Cerebellar nuclear complex (tissue), 1 donor: ENCODE results near the gene LAMB3.

ENCODE experiments used
- DNase-seq, 2 experiments: peaks; one replicate each; lab custom pipeline; 2025; lab: John Stamatoyannopoulos, UW

LAMB3 gene

DNA sequence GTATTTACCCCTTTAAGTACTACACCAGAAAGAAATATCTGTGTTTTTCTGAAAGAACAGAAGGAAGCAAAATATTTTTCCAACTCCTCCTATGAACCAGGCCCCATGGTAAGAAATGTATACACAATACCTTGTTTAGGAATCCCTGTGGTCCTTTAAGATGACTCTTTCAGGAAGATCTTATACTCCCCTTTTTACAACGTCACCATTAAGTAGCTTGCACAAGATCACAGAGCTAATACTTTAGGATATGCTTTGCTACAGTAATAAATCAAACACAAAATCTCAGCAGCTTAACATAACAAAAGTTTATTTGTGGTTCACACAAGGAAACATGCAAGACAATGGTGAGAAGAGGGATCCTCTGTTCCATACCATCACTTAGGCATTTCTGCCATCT lies 8.8 kb upstream of the LAMB3 start:
- no peak for DNase-seq

DNA sequence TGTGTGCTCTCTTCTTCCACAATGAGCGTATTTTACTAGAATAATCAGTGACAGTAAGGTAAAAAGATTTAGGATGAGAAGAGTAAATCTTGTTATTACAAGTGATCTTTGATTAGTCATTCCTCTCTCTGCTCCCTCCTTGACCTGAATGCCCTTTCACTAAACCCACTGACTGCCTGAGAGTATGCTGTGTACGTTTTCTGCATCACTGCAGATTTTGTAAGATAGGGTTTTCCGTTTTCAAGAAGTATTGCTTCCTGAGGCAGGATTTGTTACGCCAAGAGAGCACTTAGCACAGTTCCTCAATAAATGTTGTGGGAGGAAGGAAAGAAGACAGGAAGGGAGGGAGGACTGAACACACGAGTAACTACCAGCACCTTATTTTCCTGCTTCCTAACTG lies 7.7 kb upstream of the LAMB3 start:
- DNase-seq, result no peak

DNA sequence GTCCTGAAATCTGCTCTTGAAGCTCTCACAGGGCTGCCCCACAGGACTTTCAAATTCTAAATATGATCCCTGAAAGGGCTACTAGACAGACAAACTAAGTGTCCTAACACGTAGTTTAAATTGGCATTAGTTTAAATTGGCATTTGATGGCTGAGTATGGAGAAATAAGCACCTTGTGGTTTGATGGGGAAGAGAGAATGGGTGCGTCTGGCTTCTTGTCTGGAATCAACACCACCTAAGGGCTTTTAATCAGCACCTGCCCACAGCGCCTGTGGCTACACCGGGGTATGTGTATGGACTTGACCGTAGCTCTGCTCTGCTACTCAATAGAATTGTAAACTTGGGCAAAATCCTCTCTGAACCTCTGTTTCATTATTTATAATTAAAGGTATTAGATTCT lies 5.7 kb upstream of the LAMB3 start:
- DNase-seq, result no peak

DNA sequence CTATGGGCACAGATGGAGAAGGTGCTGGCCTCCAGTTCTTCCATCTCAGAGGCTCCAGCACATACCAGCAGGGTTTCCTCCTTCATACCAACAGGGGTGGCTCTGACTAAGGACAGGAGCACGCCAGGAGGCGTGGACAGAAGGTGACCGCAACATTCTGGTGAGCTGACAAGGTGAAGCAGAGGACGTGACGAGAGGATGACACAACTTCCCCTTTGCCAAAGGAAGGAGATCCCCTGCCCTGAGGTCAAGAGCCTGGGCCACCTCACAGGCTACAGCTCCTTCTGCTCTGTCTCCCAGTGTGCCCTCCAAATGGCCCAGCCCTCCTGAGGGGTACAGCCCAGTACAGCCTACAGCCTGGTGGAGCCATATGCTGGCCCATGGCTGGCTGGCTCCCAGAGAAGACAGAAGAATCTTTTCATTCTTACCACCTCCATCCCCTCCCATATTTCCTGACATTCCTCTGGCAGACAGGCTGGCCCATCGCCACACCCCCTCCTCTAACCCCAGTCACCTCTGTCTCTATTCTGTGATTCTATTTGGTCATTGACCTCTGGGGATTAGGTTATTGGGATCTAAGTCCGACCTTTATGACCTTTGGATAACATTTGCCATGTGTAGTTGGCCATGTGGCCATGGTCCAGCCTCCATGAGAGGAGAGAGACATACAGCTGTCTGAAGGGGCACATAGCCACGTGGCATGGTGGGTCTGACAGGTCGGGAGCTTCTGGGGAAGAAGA lies 5.1 kb upstream of the LAMB3 start:
- no peak for DNase-seq

DNA sequence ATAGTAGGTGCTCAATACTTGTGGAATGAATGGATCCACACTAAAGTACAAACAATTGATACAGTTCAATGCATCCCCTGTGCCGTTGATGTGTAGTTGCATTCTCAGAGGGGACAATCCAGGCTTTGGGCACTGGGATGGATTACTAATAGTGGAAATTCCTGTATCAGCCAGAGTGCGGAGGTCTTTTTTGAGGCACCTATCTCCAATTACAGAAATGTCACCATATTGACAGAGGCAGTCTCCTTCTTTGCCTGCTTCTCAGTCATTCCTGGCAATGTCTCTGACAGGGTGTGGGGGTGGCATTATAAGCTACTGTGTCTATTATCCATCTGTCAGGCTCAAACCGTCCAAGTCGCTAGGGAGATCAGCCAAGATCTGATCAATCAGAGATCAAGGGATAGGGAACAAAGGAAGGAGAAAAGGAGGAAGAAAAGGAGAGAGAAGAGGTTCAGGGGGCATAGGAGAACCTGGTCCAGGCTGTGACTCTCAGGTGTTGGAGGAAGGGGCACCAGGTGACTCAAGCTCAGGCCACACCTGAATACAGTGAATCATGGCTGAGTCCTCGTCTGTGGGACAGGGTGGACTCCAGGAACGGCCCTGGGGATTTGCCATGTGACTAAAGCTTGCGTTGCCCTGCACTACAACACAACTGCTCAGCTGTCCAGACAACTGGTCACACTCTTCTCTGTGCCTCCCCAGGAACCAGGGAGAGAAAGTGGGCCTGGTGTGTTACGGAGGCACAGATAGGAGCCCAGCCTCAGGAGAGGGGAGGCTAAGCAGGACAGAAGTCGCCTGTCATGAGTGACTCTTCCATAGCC lies 3.4 kb upstream of the LAMB3 start:
- DNase-seq, result no peak

DNA sequence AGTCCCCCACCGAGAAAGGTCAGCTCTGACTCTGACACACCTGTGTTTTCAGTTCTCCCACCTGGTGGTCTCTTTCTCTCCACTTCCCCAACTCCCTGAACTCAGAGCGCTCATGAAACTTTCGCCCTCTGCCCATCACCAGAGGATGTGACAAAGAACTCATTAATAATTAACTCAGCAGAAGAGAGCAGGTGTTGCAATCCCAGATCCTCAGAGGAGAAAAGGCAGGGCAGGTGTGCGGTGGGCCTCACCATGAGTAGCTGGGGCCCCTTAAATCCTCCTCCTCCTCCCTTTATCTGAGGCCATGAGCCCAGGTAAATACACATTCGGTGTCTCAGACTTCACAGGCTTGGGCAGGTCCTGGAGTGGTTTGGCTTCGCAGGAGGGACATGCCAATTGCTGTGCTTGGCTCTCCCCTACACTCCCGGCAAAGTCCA lies 1.7 kb upstream of the LAMB3 start:
- no peak for DNase-seq

DNA sequence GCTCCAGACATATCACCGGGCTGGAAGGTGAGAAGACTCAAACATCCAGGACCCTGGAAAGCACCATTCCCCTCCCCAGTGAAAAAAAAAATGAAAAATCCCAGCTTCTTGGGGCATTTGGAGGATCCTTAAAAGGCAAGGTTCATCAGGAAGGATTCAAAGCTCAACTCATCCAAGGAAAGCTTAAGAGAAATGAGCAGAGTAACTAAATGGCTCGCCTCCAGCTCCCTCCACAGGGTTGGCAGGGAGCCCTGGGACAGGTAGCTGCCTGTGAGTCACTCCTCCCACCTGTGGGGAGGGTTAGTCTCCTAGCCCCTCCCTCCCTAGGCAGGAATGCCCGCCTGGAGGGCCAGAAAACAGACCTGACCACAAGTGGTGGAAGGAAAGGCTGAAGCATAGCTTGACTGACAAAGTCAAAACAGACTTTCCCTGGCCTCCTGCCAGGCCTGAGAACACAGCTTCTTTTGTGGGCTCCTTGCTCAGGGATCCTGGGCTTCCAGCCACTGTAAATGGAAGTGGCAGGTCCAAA lies 712 bp upstream of the LAMB3 start:
- DNase-seq, result no peak

DNA sequence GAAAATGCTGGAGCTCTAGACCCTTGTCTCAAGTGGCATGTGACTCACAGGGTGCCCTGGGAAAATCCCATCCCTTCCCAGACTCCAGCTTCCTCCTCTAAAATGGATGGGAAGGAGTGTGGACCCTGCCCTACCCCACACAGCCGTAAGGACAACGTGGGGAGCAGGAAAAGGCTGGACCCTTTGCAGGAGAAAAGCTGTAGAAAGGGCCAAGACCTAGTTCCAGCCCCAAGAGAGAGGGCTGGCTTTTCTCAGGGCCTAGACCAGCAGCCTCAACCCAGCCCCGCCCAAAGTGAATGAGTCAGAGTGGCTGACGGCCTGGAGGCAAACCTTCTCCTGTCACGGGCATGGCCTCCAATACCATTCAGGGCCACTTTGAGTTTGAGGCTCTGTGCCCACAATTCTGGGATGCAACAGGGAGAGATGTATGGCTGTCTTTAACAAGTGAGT lies 1.1 kb downstream of the LAMB3 start:
- DNase-seq, result no peak

DNA sequence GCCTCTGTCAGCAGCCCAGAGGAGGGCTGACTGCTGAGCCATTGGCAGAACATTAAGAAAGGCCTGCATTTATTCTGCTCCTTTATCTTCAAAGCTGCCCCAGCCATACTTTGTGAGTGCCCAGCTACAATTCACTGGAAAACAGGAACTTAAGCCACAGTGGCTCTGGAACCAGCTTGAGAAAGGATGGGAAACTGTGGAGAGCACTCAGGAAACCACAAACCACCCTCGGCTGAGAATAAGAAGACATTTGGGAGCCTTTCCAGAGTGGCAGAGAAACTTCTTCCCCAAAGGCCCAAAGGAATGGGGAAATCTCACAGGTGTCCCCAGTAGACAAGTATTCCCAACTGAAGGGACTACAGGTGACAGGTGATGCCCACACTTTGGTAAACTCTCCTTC lies 1.8 kb downstream of the LAMB3 start:
- DNase-seq, result no peak

DNA sequence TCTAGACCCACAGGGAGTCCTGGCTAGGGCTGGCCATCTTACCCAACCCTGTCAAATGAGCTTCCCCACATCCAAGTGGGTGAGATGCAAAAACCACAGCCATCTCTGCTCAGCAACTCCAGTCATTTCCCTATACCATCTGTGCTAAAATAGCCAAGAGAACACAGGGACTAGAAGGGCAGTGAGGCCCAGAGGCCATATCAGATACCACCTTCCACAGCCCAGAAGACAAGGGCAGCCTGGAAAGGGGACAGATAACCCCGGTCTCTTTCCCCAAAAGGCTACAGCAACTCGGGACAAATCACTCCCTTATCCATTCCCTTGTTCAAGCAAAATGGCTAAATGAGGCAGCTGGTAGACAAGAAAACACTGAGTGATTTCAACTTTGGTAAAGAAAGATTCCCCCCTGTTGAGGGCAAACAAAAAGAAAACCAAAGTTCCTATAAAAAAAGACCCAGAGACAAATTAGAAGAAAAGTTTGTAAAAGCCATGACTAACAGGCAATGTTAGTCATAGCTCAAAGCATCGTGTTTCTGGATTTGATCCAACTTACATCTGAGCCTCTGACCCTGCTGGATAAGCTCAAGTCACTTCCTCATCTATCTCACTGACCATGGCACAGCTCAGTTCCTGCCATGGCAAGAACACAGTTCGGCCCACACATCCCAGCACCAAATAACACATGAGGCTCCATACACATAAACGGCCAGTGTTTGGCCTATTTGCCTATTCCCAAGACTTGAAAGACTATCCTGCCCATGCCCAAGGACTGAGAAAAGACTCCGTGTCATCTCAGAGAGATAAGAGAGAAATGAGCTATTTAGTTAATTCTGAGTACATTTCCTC lies 3.1 kb downstream of the LAMB3 start:
- DNase-seq, result no peak

DNA sequence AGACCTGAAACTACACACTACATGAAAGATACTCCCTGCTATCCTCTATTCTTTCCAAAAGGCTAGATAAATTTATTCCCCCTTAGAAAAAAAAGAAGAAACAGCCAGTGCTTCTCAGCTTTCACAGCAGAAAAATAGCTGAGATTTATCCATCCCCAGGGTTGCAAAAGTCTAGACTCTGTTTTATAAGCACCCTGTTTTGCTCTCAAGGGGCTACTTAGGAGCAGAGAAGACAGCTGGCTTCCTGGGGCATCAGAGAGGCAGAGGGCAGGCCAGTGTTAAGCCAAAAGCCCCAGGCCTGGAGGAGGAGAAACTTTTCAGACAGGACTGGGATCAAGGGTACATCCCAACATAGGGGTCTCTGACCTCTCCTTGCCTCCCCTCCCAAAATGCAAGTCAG lies 3.9 kb downstream of the LAMB3 start:
- DNase-seq, result no peak

DNA sequence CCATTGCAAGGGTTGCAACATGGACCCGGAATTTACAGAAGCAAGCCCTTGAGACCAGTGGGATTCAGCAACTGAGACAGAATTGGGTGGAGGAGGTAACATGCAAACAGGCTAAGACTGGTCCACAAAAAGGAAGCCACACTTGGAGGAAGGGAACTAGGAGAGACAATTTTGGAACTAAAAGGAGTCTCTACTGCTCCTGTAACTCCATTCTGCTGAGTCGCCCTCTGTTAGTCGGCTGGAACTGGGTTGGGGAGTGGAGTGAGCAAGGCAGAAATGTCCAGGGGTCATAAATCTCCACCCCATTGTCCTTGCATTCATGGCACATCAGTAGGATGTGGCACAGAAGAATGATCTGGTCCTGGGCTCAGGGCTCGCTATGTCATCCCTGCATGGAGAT lies 5.1 kb downstream of the LAMB3 start:
- DNase-seq, result no peak

DNA sequence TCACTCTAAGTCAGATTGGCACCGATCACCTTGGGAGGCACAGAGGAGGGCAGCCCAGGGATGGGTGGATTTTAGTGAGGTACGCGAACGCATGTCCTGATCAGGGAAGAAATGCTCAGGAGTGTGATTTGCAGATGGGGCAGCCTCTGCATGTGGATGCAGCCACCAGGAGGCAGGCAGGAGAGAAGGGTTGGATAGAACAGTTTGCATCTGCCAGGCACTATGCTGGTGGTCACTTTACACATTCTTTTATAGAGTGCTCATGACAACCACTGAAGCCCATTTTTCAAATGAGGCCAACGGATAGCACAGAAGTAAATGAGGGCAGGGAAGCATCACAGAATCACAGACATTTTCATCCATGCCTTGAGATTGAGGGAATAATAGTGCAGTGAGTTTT lies 5.7 kb downstream of the LAMB3 start:
- DNase-seq, result no peak

DNA sequence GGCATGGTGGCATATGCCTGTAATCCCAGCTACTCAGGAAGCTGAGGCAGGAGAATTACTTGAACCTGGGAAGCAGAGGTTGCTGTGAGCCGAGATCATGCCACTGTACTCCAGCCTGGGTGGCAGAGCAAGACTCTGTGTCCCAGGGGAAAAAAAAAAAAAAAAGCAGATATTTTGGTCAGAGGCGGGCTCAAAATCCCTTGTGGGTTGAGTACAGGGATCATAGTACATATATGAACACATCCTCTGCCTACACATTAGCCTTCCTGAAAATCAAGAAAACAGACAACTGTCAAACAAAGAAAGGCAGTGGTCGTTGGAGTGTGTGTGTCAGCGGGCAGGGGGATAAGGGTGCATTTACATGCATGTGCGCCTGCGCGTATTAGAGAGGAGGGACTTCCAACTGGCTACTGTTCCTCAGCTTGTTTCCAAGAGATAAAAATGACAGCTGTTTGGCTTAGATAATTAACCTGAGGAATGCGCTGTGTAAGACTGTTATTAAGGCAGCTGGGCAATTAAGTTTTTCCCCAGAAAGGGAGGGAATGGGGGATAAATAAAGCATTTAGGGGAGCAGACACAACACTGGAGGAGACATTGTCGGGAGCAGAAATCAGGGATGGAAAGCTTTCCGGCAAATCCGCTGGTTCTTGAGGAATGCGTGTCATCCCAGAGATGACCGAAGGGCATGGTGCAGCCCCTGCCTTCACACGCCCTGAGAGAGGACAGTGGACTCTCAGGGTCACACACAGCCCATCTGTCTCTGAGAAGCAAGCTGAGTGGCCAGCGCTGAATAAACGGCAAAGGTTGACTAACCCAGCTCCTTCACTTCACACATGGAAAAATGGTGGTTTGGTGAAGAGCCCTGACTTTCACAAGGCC lies 6.4 kb downstream of the LAMB3 start:
- no peak for DNase-seq

DNA sequence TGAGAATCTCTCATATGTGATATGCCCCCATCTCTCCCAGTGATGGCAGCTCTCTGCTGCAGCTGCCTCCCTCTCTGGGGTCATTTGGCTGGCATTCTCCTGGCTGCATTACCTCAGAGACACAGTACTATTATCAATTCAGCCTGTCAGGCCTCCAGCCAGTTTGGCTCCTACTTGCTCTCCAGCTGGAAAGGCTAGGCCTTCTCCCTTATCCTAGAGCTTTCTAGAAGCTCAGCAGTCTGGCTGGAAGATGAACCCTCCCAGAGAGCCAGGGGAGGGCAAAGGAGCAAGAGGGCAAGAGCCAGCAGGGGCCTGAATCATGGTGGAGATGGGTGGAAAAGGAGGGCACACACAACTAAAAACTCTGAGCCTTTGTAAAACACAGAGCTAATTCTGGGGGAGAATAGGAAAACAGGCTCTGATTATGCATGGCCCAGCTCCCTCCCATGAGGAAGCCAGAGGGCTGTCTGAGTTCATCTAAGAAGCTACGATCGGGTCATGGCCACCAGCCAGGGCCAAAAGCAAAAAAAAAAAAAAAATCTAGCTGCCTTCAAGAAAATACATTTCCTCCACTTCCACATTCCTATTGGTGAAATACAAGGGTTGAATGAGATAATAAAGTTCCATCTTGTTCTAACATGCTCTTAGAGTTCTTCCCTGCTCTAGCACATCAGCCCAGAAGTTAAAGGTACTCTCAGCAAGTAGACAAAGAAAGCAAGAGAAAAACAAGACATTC lies 8.8 kb downstream of the LAMB3 start:
- DNase-seq, result no peak

DNA sequence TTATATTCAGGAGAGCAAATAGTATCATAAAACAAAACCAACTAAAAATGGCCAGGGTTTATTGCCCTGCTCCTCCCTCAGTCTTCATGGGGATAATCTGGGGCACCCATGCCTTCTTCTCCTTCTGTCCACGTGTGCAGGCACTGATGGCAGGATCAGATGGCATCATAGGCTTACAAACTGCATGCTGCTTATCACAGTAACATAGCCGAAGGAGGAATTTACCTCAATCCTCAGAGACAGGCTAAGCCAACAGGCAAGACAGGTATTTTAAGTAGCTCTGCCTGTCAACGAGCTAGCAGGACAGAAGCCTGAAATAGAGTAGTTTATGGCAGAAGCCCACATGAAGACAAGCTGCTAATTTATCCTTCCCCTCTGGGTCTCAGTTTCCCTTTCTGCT lies 9.4 kb downstream of the LAMB3 start:
- no peak for DNase-seq

DNA sequence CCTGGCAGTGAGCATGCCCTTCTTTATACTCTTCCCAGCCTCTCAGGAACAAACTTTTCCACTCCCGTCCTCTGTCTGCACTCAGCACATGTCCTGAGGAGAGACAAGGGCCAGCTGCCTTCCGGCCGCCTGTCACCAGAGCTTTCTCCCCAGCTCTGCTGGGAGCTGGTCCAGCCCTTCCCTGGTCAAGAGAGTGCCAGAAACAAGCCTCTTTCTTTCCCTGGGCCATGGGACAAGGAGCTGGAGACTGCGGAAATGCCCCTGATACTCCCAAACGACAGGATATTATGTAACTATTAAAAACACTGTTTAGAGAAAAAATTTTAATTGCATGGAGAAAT lies 10.4 kb downstream of the LAMB3 start:
- no peak for DNase-seq

DNA sequence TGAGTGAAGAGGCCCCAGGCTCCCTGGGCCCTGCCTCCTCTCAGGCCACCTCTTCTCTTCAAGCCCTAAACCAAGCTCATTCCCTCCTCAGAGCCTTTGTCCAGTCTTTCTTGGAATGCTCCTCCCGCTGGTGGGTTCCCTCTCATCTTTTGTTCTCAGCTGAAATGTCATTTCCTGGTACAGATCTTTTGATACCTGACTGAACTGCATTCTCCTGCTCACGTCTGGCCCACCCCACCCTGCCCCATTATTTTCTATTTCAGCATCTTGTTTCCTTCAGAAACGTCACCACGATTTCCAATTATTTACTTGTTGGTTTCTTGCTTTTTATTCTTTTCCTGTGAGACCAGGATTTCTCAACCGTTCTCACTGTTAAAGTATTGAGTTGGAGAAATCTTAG lies 16.4 kb downstream of the LAMB3 start:
- DNase-seq, result no peak

DNA sequence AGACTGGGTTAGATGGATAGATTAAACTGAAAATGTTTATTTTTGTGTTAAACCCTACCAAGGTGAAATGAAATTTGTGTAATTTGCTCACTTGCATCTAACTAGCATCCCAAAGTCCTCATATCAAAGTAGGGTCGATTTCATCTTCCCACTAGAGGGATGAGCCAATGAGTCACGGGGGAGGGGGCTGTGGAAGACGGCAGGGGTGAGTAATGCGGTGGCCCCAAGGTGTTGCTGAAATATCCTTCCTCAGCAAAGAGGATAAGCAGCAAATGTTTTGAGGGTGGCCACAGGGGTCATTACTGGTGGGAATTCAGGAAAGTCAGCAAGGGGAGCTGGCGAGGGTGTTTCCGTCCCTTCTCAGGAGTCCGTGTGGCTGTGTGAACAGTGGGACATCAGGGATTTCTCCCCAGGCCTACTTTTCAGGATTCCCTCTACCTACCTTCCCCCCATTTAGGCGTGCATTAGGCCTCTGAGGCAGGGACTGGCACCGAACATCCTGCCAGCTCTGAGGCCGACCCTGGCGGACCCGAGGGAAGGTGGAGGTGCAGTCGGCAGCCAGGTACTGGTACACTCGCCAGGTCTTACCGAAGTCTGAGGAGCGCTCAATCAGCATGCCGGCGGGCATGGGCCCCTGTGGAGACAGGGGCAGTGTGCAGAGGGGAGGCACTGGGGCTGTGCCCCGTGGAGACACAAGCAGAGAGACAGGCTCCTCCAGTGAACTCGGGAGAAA lies 18.1 kb downstream of the LAMB3 start:
- no peak for DNase-seq
